K562 (cell line): Measurements from ENCODE around the gene YAP1. TPM values are rescaled to one million over a fixed set of nuclear protein-coding genes. Genes with fewer than 3 reads are reported as not detected.

Experiments used
- ATAC-seq: fragments of 200-7000 bp; cut with Tn5 transposase; 3 replicates; pipeline ENCODE4 v1.9.1; 2020; ENCODE audit warnings: moderate library complexity
- BruUV-seq: library from RNA; stranded (reverse); fragments of 400-500 nt; replicated peaks from 2 replicates; lab custom pipeline; 2021; lab: Mats Ljungman, UMichigan
- CTCF ChIA-PET: fragments of 300-600 bp; formaldehyde crosslinking; extraction: SDS; loops from one replicate; lab custom pipeline; 2021; ENCODE audit warnings: low intra/inter-chr PET ratio; lab: Yijun Ruan, JAX
- POLR2A ChIA-PET: fragments of 300-600, 350-650 bp; sonication (Branson Sonifier 250); formaldehyde crosslinking; extraction: SDS; loops from one replicate; lab custom pipeline; 2021; ENCODE audit warnings: antibody characterized with exemption, inconsistent platforms; lab: Yijun Ruan, JAX
- DNase-seq, 4 experiments: peaks; one replicate each; pipeline versions ENCODE4 v3.0.0 to v3.0.0-alpha.2; 2011 to 2018; ENCODE audit warnings: low spot score in 3 of 4, mixed read lengths in 3 of 4; ENCODE audit errors: extremely low read depth in 1 of 4
- FAIRE-seq: peaks from 2 replicates; lab custom pipeline; 2011; peaks lifted over from hg19 to GRCh38; lab: Jason Lieb, UNC
- H2AFZ ChIP-seq: 2 replicates; pipeline ENCODE4 v1.6.0; 2011; ENCODE audit warnings: low read depth, low read length, control low read depth, inconsistent platforms
- H3K27ac ChIP-seq: fragments of 200-600 bp; 3 replicates; pipeline ENCODE4 v1.8.0; 2011; ENCODE audit warnings: low read depth, mild to moderate bottlenecking, control low read depth, inconsistent platforms, low read length, moderate library complexity, mixed read lengths; ENCODE audit errors: extremely low read depth
- H3K27me3 ChIP-seq, 2 experiments: fragments of 300-600 bp in 1 of 2; 2 replicates in 1 of 2; 3 replicates in 1 of 2; pipeline versions ENCODE4 v1.6.0 to v1.8.0; 2011; ENCODE audit warnings: inconsistent platforms in 2 of 2, low read length in 2 of 2, mild to moderate bottlenecking in 1 of 2, mixed read lengths in 1 of 2, moderate library complexity in 1 of 2; ENCODE audit not compliant: control insufficient read depth in 2 of 2, insufficient read depth in 2 of 2
- H3K36me3 ChIP-seq: fragments of 300-600 bp; 3 replicates; pipeline ENCODE4 v1.8.0; 2011; ENCODE audit warnings: mild to moderate bottlenecking, low read length, inconsistent platforms; ENCODE audit not compliant: control insufficient read depth, insufficient read depth
- H3K4me1 ChIP-seq, 2 experiments: fragments of 200-600 bp in 1 of 2; replicated peaks in 1 of 2; 2 replicates in 1 of 2; 3 replicates in 1 of 2; pipeline versions ENCODE4 v1.5.1 to v1.8.0; 2011; ENCODE audit warnings: inconsistent platforms in 2 of 2, low read length in 2 of 2, mild to moderate bottlenecking in 1 of 2, mixed read lengths in 1 of 2, moderate library complexity in 1 of 2; ENCODE audit not compliant: control insufficient read depth in 2 of 2, insufficient read depth in 2 of 2
- H3K4me2 ChIP-seq: 2 replicates; pipeline ENCODE4 v1.6.1; 2011; ENCODE audit warnings: low read length, control low read depth, inconsistent platforms, mixed read lengths; ENCODE audit not compliant: insufficient read depth
- H3K4me3 ChIP-seq: fragments of 200-600 bp; sonication (generic), shearing (Covaris generic); 2 replicates; pipeline ENCODE4 v1.5.1; 2016; ENCODE audit warnings: control low read depth, inconsistent platforms
- H3K79me2 ChIP-seq: fragments of 200-600 bp; 3 replicates; pipeline ENCODE4 v1.8.0; 2011; ENCODE audit warnings: low read length, inconsistent platforms; ENCODE audit not compliant: control insufficient read depth, insufficient read depth
- H3K9ac ChIP-seq, 2 experiments: 2 replicates each; pipeline versions ENCODE4 v1.6.0 to v1.6.1; 2011; ENCODE audit warnings: low read depth in 2 of 2, low read length in 2 of 2, control low read depth in 1 of 2, inconsistent platforms in 1 of 2, mild to moderate bottlenecking in 1 of 2, mixed read lengths in 1 of 2; ENCODE audit not compliant: insufficient read depth in 1 of 2
- H3K9me1 ChIP-seq: one replicate; pipeline ENCODE4 v1.6.0; 2011; ENCODE audit warnings: inconsistent platforms, mild to moderate bottlenecking, low read length, moderate library complexity; ENCODE audit not compliant: control insufficient read depth, insufficient read depth
- H3K9me3 ChIP-seq: replicated peaks from 2 replicates; pipeline ENCODE4 v1.5.1; 2011; ENCODE audit warnings: low read depth, low read length, inconsistent platforms; ENCODE audit not compliant: control insufficient read depth, insufficient read depth
- H4K20me1 ChIP-seq: replicated peaks from 2 replicates; pipeline ENCODE4 v1.6.1; 2011; ENCODE audit warnings: low read length, inconsistent platforms, mixed read lengths; ENCODE audit not compliant: control insufficient read depth, insufficient read depth
- EWSR1 ChIP-seq: fragments of 450-650 bp; IDR thresholded peaks from 2 replicates; pipeline ENCODE4 v1.6.1; 2018; ENCODE audit warnings: borderline replicate concordance, mild to moderate bottlenecking, low read depth, moderate library complexity; ENCODE audit not compliant: partially characterized antibody
- HNRNPK ChIP-seq: fragments of 200-400 bp; formaldehyde crosslinking; IDR thresholded peaks from one replicate; pipeline ENCODE4 v1.6.1; 2018; ENCODE audit warnings: mild to moderate bottlenecking, low read depth, low read length; ENCODE audit not compliant: poor library complexity, severe bottlenecking
- IFI16 ChIP-seq: fragments of 250-450 bp; sonication (Bioruptor Pico); IDR thresholded peaks from 2 replicates; pipeline ENCODE4 v2.1.2; 2022; ENCODE audit warnings: mild to moderate bottlenecking, inconsistent platforms
- MAZ ChIP-seq, 2 experiments: fragments of 450-650 bp in 1 of 2; sonication (generic) in 1 of 2; formaldehyde crosslinking; IDR thresholded peaks in 1 of 2; conservative IDR thresholded peaks in 1 of 2; 2 replicates each; pipeline versions ENCODE4 v1.4.0 to v1.5.0; 2020; ENCODE audit warnings: mild to moderate bottlenecking in 1 of 2, missing genetic modification reagents in 1 of 2
- MYBL2 ChIP-seq, 2 experiments: fragments of 450-650 bp in 1 of 2; sonication (generic) in 1 of 2; formaldehyde crosslinking in 1 of 2; IDR thresholded peaks; 2 replicates each; pipeline versions ENCODE4 v1.6.1 to v1.8.1; 2017 to 2022; ENCODE audit warnings: borderline replicate concordance in 1 of 2, inconsistent platforms in 1 of 2, low read depth in 1 of 2, mild to moderate bottlenecking in 1 of 2, missing genetic modification reagents in 1 of 2, moderate library complexity in 1 of 2
- SP2 ChIP-seq: IDR thresholded peaks from 2 replicates; pipeline ENCODE4 v1.6.1; 2011; ENCODE audit warnings: mild to moderate bottlenecking, low read depth, low read length, moderate library complexity; ENCODE audit not compliant: poor library complexity, severe bottlenecking; ENCODE audit errors: extremely low read depth
- WGBS: fragments of 100-300 bp; shearing (Covaris generic); methylation state at CpG from one replicate; pipeline ENCODE4 v1.1.6; 2016; ENCODE audit warnings: low coverage, mixed read lengths; ENCODE audit not compliant: insufficient coverage; ENCODE audit errors: missing lambda C conversion rate; 5-methylcytosine and 5-hydroxymethylcytosine counted together
- in situ Hi-C: fragments of 300-500 bp; cut with MboI; formaldehyde crosslinking; loops from 4 replicates; pipeline ENCODE4 v1.15.0; 2018; ENCODE audit warnings: inconsistent platforms, mixed read lengths
- intact Hi-C: fragments of 100-400 bp; cut with micrococcal nuclease; formaldehyde crosslinking; loops from 2 replicates; pipeline ENCODE4 v1.14.2; 2022
- polyA plus RNA-seq, 8 experiments: library from polyadenylated mRNA; depleted of rRNA in 4 of 8; stranded (reverse) in 5 of 8; unstranded in 3 of 8; fragments of >200 nt; fragmentation: Nextera tagmentation in 2 of 8; fragmentation: Illumina TruSeq in 1 of 8; extraction: Ambion mirVana in 2 of 8; extraction: Trizol in 1 of 8; gene quantifications; 2 replicates each; pipeline versions ENCODE4 v1.2.1 to v1.2.3, GENCODE V29; 2011 to 2014; ENCODE audit warnings: inconsistent platforms in 1 of 8, missing spikeins in 1 of 8
- total RNA-seq, 7 experiments: library from RNA; depleted of rRNA in 6 of 7; stranded (reverse); fragments of >200 nt in 6 of 7; fragmentation: Illumina TruSeq in 2 of 7; extraction: Trizol in 2 of 7; gene quantifications; 2 replicates each; pipeline versions ENCODE4 v1.2.1 to v1.2.3, GENCODE V29; 2011 to 2021; ENCODE audit warnings: low replicate concordance in 1 of 7
- TF ChIP-seq, protein P1 (sequence below): sonication (generic); formaldehyde crosslinking; IDR thresholded peaks from 2 replicates; pipeline ENCODE4 v1.8.1; 2023; ENCODE audit warnings: mild to moderate bottlenecking, missing genetic modification reagents
- TF ChIP-seq, protein P2 (sequence below), 2 experiments: fragments of 250-450 bp in 1 of 2; fragments of 450-650 bp in 1 of 2; sonication (Bioruptor Pico) in 1 of 2; IDR thresholded peaks; 2 replicates each; pipeline versions ENCODE4 v1.6.1 to v1.8.0; 2016 to 2021; ENCODE audit warnings: mild to moderate bottlenecking in 2 of 2, moderate library complexity in 2 of 2, missing compliant biosample characterization in 1 of 2, missing genetic modification characterization in 1 of 2
- TF ChIP-seq, protein P3 (sequence below): fragments of 450-650 bp; IDR thresholded peaks from 2 replicates; pipeline ENCODE4 v1.6.1; 2017; ENCODE audit warnings: mild to moderate bottlenecking, moderate library complexity

YAP1 gene
- total and polyA plus RNA-seq, 9 of the 15 experiments (the other 6 are each of a cell fraction or from before 2014, with no cell fraction given): 0.18 TPM; not detected in 8

DNA sequence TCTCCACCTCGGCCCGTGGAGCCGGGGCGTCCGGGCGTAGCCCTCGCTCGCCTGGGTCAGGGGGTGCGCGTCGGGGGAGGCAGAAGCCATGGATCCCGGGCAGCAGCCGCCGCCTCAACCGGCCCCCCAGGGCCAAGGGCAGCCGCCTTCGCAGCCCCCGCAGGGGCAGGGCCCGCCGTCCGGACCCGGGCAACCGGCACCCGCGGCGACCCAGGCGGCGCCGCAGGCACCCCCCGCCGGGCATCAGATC lies 439 bp downstream of the YAP1 start (continued):
- no peak for TF ChIP-seq EWSR1
- TF ChIP-seq IFI16 (CRISPR knock-in tag): no peak
- TF ChIP-seq, protein P1, sequence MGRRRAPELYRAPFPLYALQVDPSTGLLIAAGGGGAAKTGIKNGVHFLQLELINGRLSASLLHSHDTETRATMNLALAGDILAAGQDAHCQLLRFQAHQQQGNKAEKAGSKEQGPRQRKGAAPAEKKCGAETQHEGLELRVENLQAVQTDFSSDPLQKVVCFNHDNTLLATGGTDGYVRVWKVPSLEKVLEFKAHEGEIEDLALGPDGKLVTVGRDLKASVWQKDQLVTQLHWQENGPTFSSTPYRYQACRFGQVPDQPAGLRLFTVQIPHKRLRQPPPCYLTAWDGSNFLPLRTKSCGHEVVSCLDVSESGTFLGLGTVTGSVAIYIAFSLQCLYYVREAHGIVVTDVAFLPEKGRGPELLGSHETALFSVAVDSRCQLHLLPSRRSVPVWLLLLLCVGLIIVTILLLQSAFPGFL (CRISPR knock-in tag): no peak

DNA sequence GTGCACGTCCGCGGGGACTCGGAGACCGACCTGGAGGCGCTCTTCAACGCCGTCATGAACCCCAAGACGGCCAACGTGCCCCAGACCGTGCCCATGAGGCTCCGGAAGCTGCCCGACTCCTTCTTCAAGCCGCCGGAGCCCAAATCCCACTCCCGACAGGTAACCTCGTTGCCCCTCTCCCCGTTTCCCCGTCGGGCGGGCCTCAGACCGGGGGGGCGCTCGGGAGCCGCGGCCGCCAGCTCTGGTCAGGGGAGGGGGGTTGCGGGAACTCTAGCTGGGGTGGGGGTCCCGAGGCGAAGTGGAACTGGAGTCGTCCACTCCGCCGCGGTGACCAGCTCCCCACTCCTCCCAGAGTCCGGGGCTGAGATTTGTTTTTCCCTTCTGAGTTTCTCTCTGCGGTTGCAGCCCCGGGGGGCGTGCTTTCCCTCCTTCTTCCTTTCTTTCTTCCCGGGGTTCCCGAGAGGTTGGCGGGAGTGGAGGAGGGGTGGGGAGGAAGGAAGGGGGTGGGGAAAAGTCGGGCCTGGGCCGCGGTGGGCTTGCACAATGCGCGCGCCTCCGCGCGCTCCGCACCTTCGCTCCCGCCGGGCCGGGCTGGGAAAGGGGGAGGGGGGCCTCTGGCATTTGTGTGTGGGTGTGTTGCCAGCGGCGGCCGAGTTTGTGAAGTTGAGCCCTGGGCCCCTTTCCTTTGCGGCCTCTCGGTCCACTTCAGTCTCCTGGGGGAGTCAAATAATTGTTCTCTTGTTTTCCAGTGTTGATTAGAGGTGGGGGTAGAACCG lies 952 bp downstream of the YAP1 start:
- no peak for TF ChIP-seq MAZ (CRISPR knock-in tag; conservative IDR thresholded peaks at IDR 0.05 in 1 of 2, IDR thresholded peaks at IDR 0.05 in 1 of 2)
- TF ChIP-seq, protein P2, sequence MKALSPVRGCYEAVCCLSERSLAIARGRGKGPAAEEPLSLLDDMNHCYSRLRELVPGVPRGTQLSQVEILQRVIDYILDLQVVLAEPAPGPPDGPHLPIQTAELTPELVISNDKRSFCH (CRISPR knock-in tag; IDR thresholded peaks at IDR 0.05): no peak
- TF ChIP-seq, protein P2 (tag; IDR thresholded peaks at IDR 0.05): no peak
- no peak for TF ChIP-seq MYBL2 (IDR thresholded peaks at IDR 0.05; ENCODE audit: low read depth)
- TF ChIP-seq MYBL2 (CRISPR knock-in tag; IDR thresholded peaks at IDR 0.05; ENCODE audit: borderline replicate concordance): no peak
- peak; percentile 41 for TF ChIP-seq HNRNPK
- TF ChIP-seq SP2: no peak
- TF ChIP-seq, protein P3, sequence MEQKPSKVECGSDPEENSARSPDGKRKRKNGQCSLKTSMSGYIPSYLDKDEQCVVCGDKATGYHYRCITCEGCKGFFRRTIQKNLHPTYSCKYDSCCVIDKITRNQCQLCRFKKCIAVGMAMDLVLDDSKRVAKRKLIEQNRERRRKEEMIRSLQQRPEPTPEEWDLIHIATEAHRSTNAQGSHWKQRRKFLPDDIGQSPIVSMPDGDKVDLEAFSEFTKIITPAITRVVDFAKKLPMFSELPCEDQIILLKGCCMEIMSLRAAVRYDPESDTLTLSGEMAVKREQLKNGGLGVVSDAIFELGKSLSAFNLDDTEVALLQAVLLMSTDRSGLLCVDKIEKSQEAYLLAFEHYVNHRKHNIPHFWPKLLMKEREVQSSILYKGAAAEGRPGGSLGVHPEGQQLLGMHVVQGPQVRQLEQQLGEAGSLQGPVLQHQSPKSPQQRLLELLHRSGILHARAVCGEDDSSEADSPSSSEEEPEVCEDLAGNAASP: no peak
- CTCF ChIA-PET: no interaction called here
- no CpG with 5 or more reads among the region's 61 CpGs for WGBS
- ATAC-seq: no peak
- intact Hi-C loops: no loop called here
- Histone ChIP-seq H3K9me1 (no peaks in the 10 kb centered on the region), H3K27ac (no peak overlapping the region), H3K4me1 (peaks cover 0 to 12% of the 10 kb centered on the region in 2 experiments; a peak in 1 of 5 replicates), H3K79me2 (no peaks in the 10 kb centered on the region), H3K4me2 (no peak overlapping the region), H3K27me3 (peaks cover 0 to 6% of the 10 kb centered on the region in 2 experiments; a peak in 1 of 5 replicates), H3K4me3 (no peak overlapping the region), H3K9ac (no peak overlapping the region), H4K20me1 (no peaks in the 10 kb centered on the region), H3K36me3 (no peaks in the 10 kb centered on the region), H2AFZ (no peak overlapping the region), H3K9me3 (no peaks in the 10 kb centered on the region)
- POLR2A ChIA-PET: no interaction called here
- no peak for DNase-seq
- in situ Hi-C loops: no loop called here
- BruUV-seq: no TSS peak
- no peak for FAIRE-seq
